ENCODE data around the gene CLHC1. TPM values are rescaled to one million over a fixed set of nuclear protein-coding genes. Genes with fewer than 3 reads are reported as not detected.

The CLHC1 gene
- total and polyA plus RNA-seq, 2 of the 8 experiments (the other 6 are each of a cell fraction or from before 2014, with no cell fraction given), result 2.6 to 10.8 TPM

GRCh38 chr2:55180374-55180773, 51.7 kb downstream of the CLHC1 start:
- Histone ChIP-seq H3K79me2 (ENCODE audit: control insufficient read depth in 1 of 2, insufficient read depth in 2 of 2, low read length in 2 of 2) (no peaks in the 10 kb centered on the region), H3K23me2 (ENCODE audit: low read depth, low read length) (no peaks in the 10 kb centered on the region), H3K4me3 (ENCODE audit: extremely low read depth in 1 of 4, insufficient read depth in 2 of 4, low read depth in 3 of 4, low read length in 4 of 4) (no peak overlapping the region), H3K4ac (replicated peaks; ENCODE audit: insufficient read length, low read depth, low read length) (no peak overlapping the region), H2AFZ (ENCODE audit: low read length) (no peak overlapping the region), H2BK20ac (ENCODE audit: low read length) (no peak overlapping the region), H2BK5ac (ENCODE audit: low read depth, low read length) (no peak overlapping the region), H3K36me3 (ENCODE audit: control insufficient read depth in 2 of 4, insufficient read depth in 4 of 4, low read length in 3 of 4) (no peaks in the 10 kb centered on the region), H3K4me1 (replicated peaks in 1 of 4; ENCODE audit: control insufficient read depth in 3 of 4, insufficient read depth in 4 of 4, low read length in 3 of 4) (no peaks in the 10 kb centered on the region), H4K91ac (replicated peaks; ENCODE audit: insufficient read length, low read length) (no peak overlapping the region), H4K8ac (ENCODE audit: extremely low read depth, insufficient read depth, low read length) (no peak overlapping the region), H2BK12ac (ENCODE audit: low read depth, low read length) (no peak overlapping the region), H3K27ac (ENCODE audit: low read depth, low read length) (no peak overlapping the region), H3K18ac (ENCODE audit: extremely low read depth, low read length) (no peak overlapping the region), H3K9ac (replicated peaks in 1 of 4; ENCODE audit: extremely low read depth in 1 of 4, low read depth in 3 of 4, low read length in 3 of 4) (no peak overlapping the region), H3K27me3 (replicated peaks in 1 of 4; ENCODE audit: control insufficient read depth in 3 of 4, extremely low read depth in 1 of 4, insufficient read depth in 3 of 4, low read length in 3 of 4) (peaks cover 0 to 1% (median 0%) of the 10 kb centered on the region in 4 experiments; a peak in 1 of 7 replicates), H4K20me1 (replicated peaks in 1 of 2; ENCODE audit: control insufficient read depth in 1 of 2, insufficient read depth in 2 of 2, low read length in 2 of 2) (no peaks in the 10 kb centered on the region), H2AK5ac (ENCODE audit: low read depth, low read length) (no peak overlapping the region), H4K5ac (ENCODE audit: insufficient read length, low read depth, low read length) (no peak overlapping the region), H3K14ac (ENCODE audit: insufficient read length) (no peak overlapping the region), H3K56ac (replicated peaks; ENCODE audit: insufficient read length, low read depth, low read length) (no peak overlapping the region), H3K4me2 (ENCODE audit: insufficient read depth in 1 of 2, low read depth in 2 of 2, low read length in 2 of 2) (no peak overlapping the region), H2BK15ac (ENCODE audit: low read length) (no peak overlapping the region), H2BK120ac (replicated peaks; ENCODE audit: low read depth, low read length) (no peak overlapping the region), H3K9me3 (ENCODE audit: insufficient read depth in 2 of 2, low read depth in 1 of 2, low read length in 1 of 2) (no peaks in the 10 kb centered on the region), H3K23ac (ENCODE audit: insufficient read length) (no peak overlapping the region), H3K79me1 (ENCODE audit: low read depth, low read length) (no peaks in the 10 kb centered on the region)
- WGBS, 2 experiments (ENCODE audit: extremely low coverage in 1 of 2, insufficient coverage in 1 of 2, insufficient read length in 1 of 2, insufficient replicate concordance in 2 of 2, low coverage in 1 of 2, low lambda C conversion rate in 2 of 2, missing lambda C conversion rate in 1 of 2), result 89% methylated on average over 2 of the region's 2 CpGs; no CpG with 5 or more reads in 1 of the 2 experiments
- POLR2A ChIA-PET (ENCODE audit: partially characterized antibody), result no interaction called here
- CTCF ChIA-PET (ENCODE audit: partially characterized antibody), result interaction anchor here (1.2 kb wide), 1 partner anchor 132 kb away, joined by 3 read pairs; no protein-coding TSS in a partner anchor
- FAIRE-seq (no peak), DNase-seq (ENCODE audit: low read depth in 1 of 2, low spot score in 2 of 2) (no peak)
- TF ChIP-seq BACH1 (IDR thresholded peaks at IDR 0.05; ENCODE audit: low read length) (no peak), SIN3A (conservative IDR thresholded peaks at IDR 0.05 in 1 of 2, IDR thresholded peaks at IDR 0.05 in 1 of 2; ENCODE audit: low read depth in 1 of 2, low read length in 2 of 2) (no peak), SRF (IDR thresholded peaks at IDR 0.05; ENCODE audit: low read depth, low read length) (no peak), CEBPB (IDR thresholded peaks at IDR 0.05; ENCODE audit: low read depth, low read length) (no peak), ATF2 (IDR thresholded peaks at IDR 0.05; ENCODE audit: low read length) (no peak)
